WTC11 (cell line): ENCODE measurements around the gene TBC1D12. TPM values are rescaled to one million over a fixed set of nuclear protein-coding genes. Genes with fewer than 3 reads are reported as not detected.

Source experiments
- ESRRA ChIP-seq: sonication (generic); formaldehyde crosslinking; IDR thresholded peaks from 2 replicates; pipeline ENCODE4 v1.8.1; 2022; ENCODE audit warnings: mild to moderate bottlenecking, missing genetic modification reagents, borderline replicate concordance
- FOXJ3 ChIP-seq: sonication (generic); formaldehyde crosslinking; IDR thresholded peaks from 2 replicates; pipeline ENCODE4 v1.9.0; 2021; ENCODE audit warnings: missing genetic modification reagents, mild to moderate bottlenecking, borderline replicate concordance
- GABPB1 ChIP-seq: sonication (generic); formaldehyde crosslinking; IDR thresholded peaks from 2 replicates; pipeline ENCODE4 v1.8.1; 2023; ENCODE audit warnings: mild to moderate bottlenecking, missing genetic modification reagents
- GTF2I ChIP-seq: fragments of 250-450 bp; sonication (Bioruptor Pico); conservative IDR thresholded peaks from 2 replicates; pipeline ENCODE4 v1.4.0; 2021; ENCODE audit warnings: mild to moderate bottlenecking
- IRF2 ChIP-seq: sonication (generic); formaldehyde crosslinking; IDR thresholded peaks from 2 replicates; pipeline ENCODE4 v1.8.0; 2022; ENCODE audit warnings: low read depth, missing genetic modification reagents, borderline replicate concordance
- JUN ChIP-seq: sonication (generic); formaldehyde crosslinking; IDR thresholded peaks from 2 replicates; pipeline ENCODE4 v1.8.0; 2023; ENCODE audit warnings: mild to moderate bottlenecking, missing genetic modification reagents
- NFE2L1 ChIP-seq: sonication (generic); formaldehyde crosslinking; IDR thresholded peaks from 2 replicates; pipeline ENCODE4 v1.8.1; 2023; ENCODE audit warnings: missing genetic modification reagents
- RORB ChIP-seq: fragments of 250-450 bp; sonication (Bioruptor Pico); IDR thresholded peaks from 2 replicates; pipeline ENCODE4 v1.9.0; 2021; ENCODE audit warnings: mild to moderate bottlenecking
- SMAD3 ChIP-seq: sonication (generic); formaldehyde crosslinking; IDR thresholded peaks from 2 replicates; pipeline ENCODE4 v1.8.0; 2022; ENCODE audit warnings: missing genetic modification reagents, mild to moderate bottlenecking, borderline replicate concordance
- SOX15 ChIP-seq: fragments of 250-450 bp; sonication (Bioruptor Pico); IDR thresholded peaks from 2 replicates; pipeline ENCODE4 v1.9.0; 2021; ENCODE audit warnings: mild to moderate bottlenecking
- TCF7 ChIP-seq: sonication (generic); formaldehyde crosslinking; IDR thresholded peaks from 2 replicates; pipeline ENCODE4 v1.8.0; 2022; ENCODE audit warnings: mild to moderate bottlenecking, low read depth, missing genetic modification reagents, moderate library complexity
- TEAD1 ChIP-seq: sonication (generic); formaldehyde crosslinking; IDR thresholded peaks from 2 replicates; pipeline ENCODE4 v1.8.0; 2022; ENCODE audit warnings: mild to moderate bottlenecking, missing genetic modification reagents
- TEAD4 ChIP-seq: sonication (generic); formaldehyde crosslinking; IDR thresholded peaks from 2 replicates; pipeline ENCODE4 v1.8.0; 2022; ENCODE audit warnings: mild to moderate bottlenecking, missing genetic modification reagents
- ZNF219 ChIP-seq: sonication (generic); formaldehyde crosslinking; IDR thresholded peaks from 2 replicates; pipeline ENCODE4 v1.8.0; 2023; ENCODE audit warnings: missing genetic modification reagents, mild to moderate bottlenecking, borderline replicate concordance
- ZNF232 ChIP-seq: sonication (generic); formaldehyde crosslinking; IDR thresholded peaks from 2 replicates; pipeline ENCODE4 v1.8.0; 2022; ENCODE audit warnings: mild to moderate bottlenecking, missing genetic modification reagents
- ZNF263 ChIP-seq: sonication (generic); formaldehyde crosslinking; IDR thresholded peaks from 2 replicates; pipeline ENCODE4 v1.8.1; 2022; ENCODE audit warnings: low read depth, mild to moderate bottlenecking, moderate library complexity, missing genetic modification reagents
- ZNF416 ChIP-seq: fragments of 250-450 bp; sonication (Bioruptor Pico); IDR thresholded peaks from 2 replicates; pipeline ENCODE4 v1.9.0; 2021; ENCODE audit warnings: mild to moderate bottlenecking, inconsistent platforms
- ZNF671 ChIP-seq: fragments of 250-450 bp; sonication (Bioruptor Pico); IDR thresholded peaks from 2 replicates; pipeline ENCODE4 v1.8.0; 2021; ENCODE audit warnings: mild to moderate bottlenecking
- total RNA-seq: library from RNA; stranded (reverse); gene quantifications from 3 replicates; pipeline ENCODE4 v1.2.3, GENCODE V29; 2021
- TF ChIP-seq, protein P1 (sequence below): sonication (generic); formaldehyde crosslinking; IDR thresholded peaks from 2 replicates; pipeline ENCODE4 v1.8.1; 2023; ENCODE audit warnings: mild to moderate bottlenecking, missing genetic modification reagents, moderate library complexity
- TF ChIP-seq, protein P2 (sequence below): fragments of 250-450 bp; sonication (Bioruptor Pico); IDR thresholded peaks from 2 replicates; pipeline ENCODE4 v1.9.0; 2021; ENCODE audit warnings: mild to moderate bottlenecking
- TF ChIP-seq, protein P3 (sequence below): sonication (generic); formaldehyde crosslinking; IDR thresholded peaks from 2 replicates; pipeline ENCODE4 v1.8.0; 2023; ENCODE audit warnings: missing genetic modification reagents, mild to moderate bottlenecking, borderline replicate concordance
- TF ChIP-seq, protein P4 (sequence below): fragments of 250-450 bp; sonication (Bioruptor Pico); IDR thresholded peaks from 2 replicates; pipeline ENCODE4 v1.9.0; 2021; ENCODE audit warnings: mild to moderate bottlenecking
- TF ChIP-seq, protein P5 (sequence below): fragments of 200-600 bp; IDR thresholded peaks from 2 replicates; pipeline ENCODE4 v1.8.0; 2022; ENCODE audit warnings: antibody characterized with exemption
- TF ChIP-seq, protein P6 (sequence below): sonication (generic); formaldehyde crosslinking; IDR thresholded peaks from 2 replicates; pipeline ENCODE4 v1.8.0; 2022; ENCODE audit warnings: missing genetic modification reagents

The TBC1D12 gene
- total RNA-seq, 1 experiment from 2014 or later = 2.2 TPM

DNA sequence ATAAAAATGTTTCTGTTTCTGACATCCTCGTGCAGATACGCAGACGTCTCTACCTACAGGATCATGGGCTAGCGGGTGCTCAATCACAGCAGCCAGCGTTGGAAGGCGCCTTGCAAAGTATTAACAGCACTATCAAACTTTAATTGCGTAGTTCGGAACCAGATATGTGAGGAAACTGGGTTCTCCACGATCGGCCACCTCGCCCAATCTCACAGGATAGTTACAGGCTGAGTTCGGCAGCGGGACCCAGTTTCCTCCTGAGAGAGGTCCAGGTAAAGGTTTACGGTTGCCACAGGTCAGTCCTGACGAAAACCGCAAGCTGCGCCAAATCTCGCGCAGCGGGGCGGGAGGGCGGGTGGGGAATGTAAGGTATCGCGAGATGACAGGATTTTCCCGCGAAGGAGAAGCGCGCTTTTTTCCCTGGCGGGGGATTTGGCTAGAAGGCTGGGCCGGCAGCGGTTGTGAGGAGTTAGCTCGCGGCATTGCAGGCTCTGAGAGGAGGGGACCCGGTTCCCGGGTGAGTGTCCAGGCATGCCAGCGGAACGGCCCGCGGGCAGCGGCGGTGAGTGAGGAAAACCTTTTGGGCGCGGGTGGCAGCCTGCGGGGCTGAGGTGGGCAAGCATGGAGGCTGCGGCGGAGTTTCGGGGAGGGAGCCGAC lies 143.2 kb downstream of the TBC1D12 start, which contains the start of gene HELLS (continued):
- TF ChIP-seq NFE2L1 (CRISPR knock-in tag) (no peak; the same call in 1 of the 2 replicates), ZNF671 (CRISPR knock-in tag) (no peak), ZNF263 (CRISPR knock-in tag) (no peak), TEAD1 (CRISPR knock-in tag) (no peak; the same call in 1 of the 2 replicates), ZNF219 (CRISPR knock-in tag) (no peak), IRF2 (CRISPR knock-in tag) (no peak), GABPB1 (no peak; the same call in 1 of the 2 replicates), RORB (CRISPR knock-in tag) (no peak), SMAD3 (CRISPR knock-in tag) (peak; percentile 53; the same call in 1 of the 2 replicates), ESRRA (CRISPR knock-in tag) (no peak), JUN (no peak), TEAD4 (CRISPR knock-in tag) (no peak), ZNF416 (no peak), ZNF232 (CRISPR knock-in tag) (peak; percentile 24; the same call in 1 of the 2 replicates), FOXJ3 (no peak), SOX15 (CRISPR knock-in tag) (no peak), TCF7 (CRISPR knock-in tag) (no peak), GTF2I (CRISPR knock-in tag) (no peak)
- TF ChIP-seq, protein P1, sequence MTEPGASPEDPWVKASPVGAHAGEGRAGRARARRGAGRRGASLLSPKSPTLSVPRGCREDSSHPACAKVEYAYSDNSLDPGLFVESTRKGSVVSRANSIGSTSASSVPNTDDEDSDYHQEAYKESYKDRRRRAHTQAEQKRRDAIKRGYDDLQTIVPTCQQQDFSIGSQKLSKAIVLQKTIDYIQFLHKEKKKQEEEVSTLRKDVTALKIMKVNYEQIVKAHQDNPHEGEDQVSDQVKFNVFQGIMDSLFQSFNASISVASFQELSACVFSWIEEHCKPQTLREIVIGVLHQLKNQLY (CRISPR knock-in tag) = no peak
- TF ChIP-seq, protein P2, sequence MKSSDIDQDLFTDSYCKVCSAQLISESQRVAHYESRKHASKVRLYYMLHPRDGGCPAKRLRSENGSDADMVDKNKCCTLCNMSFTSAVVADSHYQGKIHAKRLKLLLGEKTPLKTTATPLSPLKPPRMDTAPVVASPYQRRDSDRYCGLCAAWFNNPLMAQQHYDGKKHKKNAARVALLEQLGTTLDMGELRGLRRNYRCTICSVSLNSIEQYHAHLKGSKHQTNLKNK = no peak
- TF ChIP-seq, protein P3, sequence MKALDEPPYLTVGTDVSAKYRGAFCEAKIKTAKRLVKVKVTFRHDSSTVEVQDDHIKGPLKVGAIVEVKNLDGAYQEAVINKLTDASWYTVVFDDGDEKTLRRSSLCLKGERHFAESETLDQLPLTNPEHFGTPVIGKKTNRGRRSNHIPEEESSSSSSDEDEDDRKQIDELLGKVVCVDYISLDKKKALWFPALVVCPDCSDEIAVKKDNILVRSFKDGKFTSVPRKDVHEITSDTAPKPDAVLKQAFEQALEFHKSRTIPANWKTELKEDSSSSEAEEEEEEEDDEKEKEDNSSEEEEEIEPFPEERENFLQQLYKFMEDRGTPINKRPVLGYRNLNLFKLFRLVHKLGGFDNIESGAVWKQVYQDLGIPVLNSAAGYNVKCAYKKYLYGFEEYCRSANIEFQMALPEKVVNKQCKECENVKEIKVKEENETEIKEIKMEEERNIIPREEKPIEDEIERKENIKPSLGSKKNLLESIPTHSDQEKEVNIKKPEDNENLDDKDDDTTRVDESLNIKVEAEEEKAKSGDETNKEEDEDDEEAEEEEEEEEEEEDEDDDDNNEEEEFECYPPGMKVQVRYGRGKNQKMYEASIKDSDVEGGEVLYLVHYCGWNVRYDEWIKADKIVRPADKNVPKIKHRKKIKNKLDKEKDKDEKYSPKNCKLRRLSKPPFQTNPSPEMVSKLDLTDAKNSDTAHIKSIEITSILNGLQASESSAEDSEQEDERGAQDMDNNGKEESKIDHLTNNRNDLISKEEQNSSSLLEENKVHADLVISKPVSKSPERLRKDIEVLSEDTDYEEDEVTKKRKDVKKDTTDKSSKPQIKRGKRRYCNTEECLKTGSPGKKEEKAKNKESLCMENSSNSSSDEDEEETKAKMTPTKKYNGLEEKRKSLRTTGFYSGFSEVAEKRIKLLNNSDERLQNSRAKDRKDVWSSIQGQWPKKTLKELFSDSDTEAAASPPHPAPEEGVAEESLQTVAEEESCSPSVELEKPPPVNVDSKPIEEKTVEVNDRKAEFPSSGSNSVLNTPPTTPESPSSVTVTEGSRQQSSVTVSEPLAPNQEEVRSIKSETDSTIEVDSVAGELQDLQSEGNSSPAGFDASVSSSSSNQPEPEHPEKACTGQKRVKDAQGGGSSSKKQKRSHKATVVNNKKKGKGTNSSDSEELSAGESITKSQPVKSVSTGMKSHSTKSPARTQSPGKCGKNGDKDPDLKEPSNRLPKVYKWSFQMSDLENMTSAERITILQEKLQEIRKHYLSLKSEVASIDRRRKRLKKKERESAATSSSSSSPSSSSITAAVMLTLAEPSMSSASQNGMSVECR (CRISPR knock-in tag) = peak; percentile 85; the same call in 1 of the 2 replicates
- TF ChIP-seq, protein P4, sequence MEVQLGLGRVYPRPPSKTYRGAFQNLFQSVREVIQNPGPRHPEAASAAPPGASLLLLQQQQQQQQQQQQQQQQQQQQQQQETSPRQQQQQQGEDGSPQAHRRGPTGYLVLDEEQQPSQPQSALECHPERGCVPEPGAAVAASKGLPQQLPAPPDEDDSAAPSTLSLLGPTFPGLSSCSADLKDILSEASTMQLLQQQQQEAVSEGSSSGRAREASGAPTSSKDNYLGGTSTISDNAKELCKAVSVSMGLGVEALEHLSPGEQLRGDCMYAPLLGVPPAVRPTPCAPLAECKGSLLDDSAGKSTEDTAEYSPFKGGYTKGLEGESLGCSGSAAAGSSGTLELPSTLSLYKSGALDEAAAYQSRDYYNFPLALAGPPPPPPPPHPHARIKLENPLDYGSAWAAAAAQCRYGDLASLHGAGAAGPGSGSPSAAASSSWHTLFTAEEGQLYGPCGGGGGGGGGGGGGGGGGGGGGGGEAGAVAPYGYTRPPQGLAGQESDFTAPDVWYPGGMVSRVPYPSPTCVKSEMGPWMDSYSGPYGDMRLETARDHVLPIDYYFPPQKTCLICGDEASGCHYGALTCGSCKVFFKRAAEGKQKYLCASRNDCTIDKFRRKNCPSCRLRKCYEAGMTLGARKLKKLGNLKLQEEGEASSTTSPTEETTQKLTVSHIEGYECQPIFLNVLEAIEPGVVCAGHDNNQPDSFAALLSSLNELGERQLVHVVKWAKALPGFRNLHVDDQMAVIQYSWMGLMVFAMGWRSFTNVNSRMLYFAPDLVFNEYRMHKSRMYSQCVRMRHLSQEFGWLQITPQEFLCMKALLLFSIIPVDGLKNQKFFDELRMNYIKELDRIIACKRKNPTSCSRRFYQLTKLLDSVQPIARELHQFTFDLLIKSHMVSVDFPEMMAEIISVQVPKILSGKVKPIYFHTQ (CRISPR knock-in tag) = no peak
- TF ChIP-seq, protein P5, sequence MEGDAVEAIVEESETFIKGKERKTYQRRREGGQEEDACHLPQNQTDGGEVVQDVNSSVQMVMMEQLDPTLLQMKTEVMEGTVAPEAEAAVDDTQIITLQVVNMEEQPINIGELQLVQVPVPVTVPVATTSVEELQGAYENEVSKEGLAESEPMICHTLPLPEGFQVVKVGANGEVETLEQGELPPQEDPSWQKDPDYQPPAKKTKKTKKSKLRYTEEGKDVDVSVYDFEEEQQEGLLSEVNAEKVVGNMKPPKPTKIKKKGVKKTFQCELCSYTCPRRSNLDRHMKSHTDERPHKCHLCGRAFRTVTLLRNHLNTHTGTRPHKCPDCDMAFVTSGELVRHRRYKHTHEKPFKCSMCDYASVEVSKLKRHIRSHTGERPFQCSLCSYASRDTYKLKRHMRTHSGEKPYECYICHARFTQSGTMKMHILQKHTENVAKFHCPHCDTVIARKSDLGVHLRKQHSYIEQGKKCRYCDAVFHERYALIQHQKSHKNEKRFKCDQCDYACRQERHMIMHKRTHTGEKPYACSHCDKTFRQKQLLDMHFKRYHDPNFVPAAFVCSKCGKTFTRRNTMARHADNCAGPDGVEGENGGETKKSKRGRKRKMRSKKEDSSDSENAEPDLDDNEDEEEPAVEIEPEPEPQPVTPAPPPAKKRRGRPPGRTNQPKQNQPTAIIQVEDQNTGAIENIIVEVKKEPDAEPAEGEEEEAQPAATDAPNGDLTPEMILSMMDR = no peak
- TF ChIP-seq, protein P6, sequence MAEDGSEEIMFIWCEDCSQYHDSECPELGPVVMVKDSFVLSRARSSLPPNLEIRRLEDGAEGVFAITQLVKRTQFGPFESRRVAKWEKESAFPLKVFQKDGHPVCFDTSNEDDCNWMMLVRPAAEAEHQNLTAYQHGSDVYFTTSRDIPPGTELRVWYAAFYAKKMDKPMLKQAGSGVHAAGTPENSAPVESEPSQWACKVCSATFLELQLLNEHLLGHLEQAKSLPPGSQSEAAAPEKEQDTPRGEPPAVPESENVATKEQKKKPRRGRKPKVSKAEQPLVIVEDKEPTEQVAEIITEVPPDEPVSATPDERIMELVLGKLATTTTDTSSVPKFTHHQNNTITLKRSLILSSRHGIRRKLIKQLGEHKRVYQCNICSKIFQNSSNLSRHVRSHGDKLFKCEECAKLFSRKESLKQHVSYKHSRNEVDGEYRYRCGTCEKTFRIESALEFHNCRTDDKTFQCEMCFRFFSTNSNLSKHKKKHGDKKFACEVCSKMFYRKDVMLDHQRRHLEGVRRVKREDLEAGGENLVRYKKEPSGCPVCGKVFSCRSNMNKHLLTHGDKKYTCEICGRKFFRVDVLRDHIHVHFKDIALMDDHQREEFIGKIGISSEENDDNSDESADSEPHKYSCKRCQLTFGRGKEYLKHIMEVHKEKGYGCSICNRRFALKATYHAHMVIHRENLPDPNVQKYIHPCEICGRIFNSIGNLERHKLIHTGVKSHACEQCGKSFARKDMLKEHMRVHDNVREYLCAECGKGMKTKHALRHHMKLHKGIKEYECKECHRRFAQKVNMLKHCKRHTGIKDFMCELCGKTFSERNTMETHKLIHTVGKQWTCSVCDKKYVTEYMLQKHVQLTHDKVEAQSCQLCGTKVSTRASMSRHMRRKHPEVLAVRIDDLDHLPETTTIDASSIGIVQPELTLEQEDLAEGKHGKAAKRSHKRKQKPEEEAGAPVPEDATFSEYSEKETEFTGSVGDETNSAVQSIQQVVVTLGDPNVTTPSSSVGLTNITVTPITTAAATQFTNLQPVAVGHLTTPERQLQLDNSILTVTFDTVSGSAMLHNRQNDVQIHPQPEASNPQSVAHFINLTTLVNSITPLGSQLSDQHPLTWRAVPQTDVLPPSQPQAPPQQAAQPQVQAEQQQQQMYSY (CRISPR knock-in tag) = peak; percentile 88
